Endothelial cell of umbilical vein (primary cell): Measurements from ENCODE around the gene MICA. TPM values are rescaled to one million over a fixed set of nuclear protein-coding genes. Genes with fewer than 3 reads are reported as not detected.
"Not testable (repeated sequence)": the region's sequence is repeated elsewhere in the genome, so short reads cannot be mapped to it uniquely, and the experiment has no call there.

ENCODE experiments used
- BruUV-seq: library from RNA; stranded (reverse); fragments of 400-500 nt; replicated peaks from 2 replicates; lab custom pipeline; 2021; lab: Mats Ljungman, UMichigan
- CTCF ChIA-PET: fragments of 300-600, 350-600 bp; sonication (Branson Sonifier 250); formaldehyde crosslinking; loops from one replicate; lab custom pipeline; 2021; ENCODE audit warnings: antibody characterized with exemption, inconsistent platforms; lab: Charles Lee
- POLR2A ChIA-PET: fragments of 300-600, 350-600 bp; sonication (Branson Sonifier 250); formaldehyde crosslinking; loops from one replicate; lab custom pipeline; 2021; ENCODE audit warnings: antibody characterized with exemption, inconsistent platforms; lab: Charles Lee
- DNase-seq: peaks from one replicate; pipeline ENCODE4 v3.0.0-alpha.2; 2011; ENCODE audit warnings: low read depth, low spot score
- FAIRE-seq: peaks from 2 replicates; lab custom pipeline; 2011; peaks lifted over from hg19 to GRCh38; lab: Jason Lieb, UNC
- H2AFZ ChIP-seq: 2 replicates; pipeline ENCODE4 v1.6.0; 2012; ENCODE audit warnings: low read depth, low read length, control low read depth, inconsistent platforms
- H3K27ac ChIP-seq: 2 replicates; pipeline ENCODE4 v1.5.1; 2011; ENCODE audit warnings: low read depth, mild to moderate bottlenecking, control low read depth, low read length, moderate library complexity; ENCODE audit not compliant: insufficient read depth
- H3K27me3 ChIP-seq, 2 experiments: 2 replicates each; pipeline versions ENCODE4 v1.6.0 to v1.6.1; 2011; ENCODE audit warnings: low read length in 2 of 2, mixed read lengths in 1 of 2; ENCODE audit not compliant: control insufficient read depth in 2 of 2, insufficient read depth in 2 of 2
- H3K36me3 ChIP-seq, 2 experiments: 2 replicates in 1 of 2; 3 replicates in 1 of 2; pipeline ENCODE4 v1.5.1; 2011; ENCODE audit warnings: low read length in 2 of 2, mild to moderate bottlenecking in 1 of 2, moderate library complexity in 1 of 2; ENCODE audit not compliant: control insufficient read depth in 2 of 2, insufficient read depth in 2 of 2; ENCODE audit errors: extremely low read depth in 1 of 2
- H3K4me1 ChIP-seq: 3 replicates; pipeline ENCODE4 v1.5.1; 2011; ENCODE audit warnings: mild to moderate bottlenecking, low read length; ENCODE audit not compliant: control insufficient read depth, insufficient read depth; ENCODE audit errors: extremely low read depth
- H3K4me2 ChIP-seq: 2 replicates; pipeline ENCODE4 v1.6.1; 2011; ENCODE audit warnings: low read length, control low read depth, mixed read lengths; ENCODE audit not compliant: insufficient read depth
- H3K4me3 ChIP-seq, 3 experiments: fragments of 200-600 bp in 1 of 3; sonication (generic), shearing (Covaris generic) in 1 of 3; replicated peaks in 1 of 3; 2 replicates each; pipeline ENCODE4 v1.5.1; 2011 to 2016; ENCODE audit warnings: control low read depth in 3 of 3, low read length in 3 of 3, mild to moderate bottlenecking in 2 of 3, inconsistent platforms in 1 of 3, low read depth in 1 of 3, moderate library complexity in 1 of 3; ENCODE audit not compliant: insufficient read depth in 1 of 3
- H3K79me2 ChIP-seq: 2 replicates; pipeline ENCODE4 v1.6.0; 2012; ENCODE audit warnings: low read length, inconsistent platforms; ENCODE audit not compliant: control insufficient read depth, insufficient read depth
- H3K9ac ChIP-seq: replicated peaks from 2 replicates; pipeline ENCODE3; 2011; ENCODE audit warnings: low read length, control low read depth; ENCODE audit not compliant: insufficient read depth; ENCODE audit errors: extremely low read depth
- H3K9me1 ChIP-seq: replicated peaks from 3 replicates; pipeline ENCODE4 v1.6.0; 2011; ENCODE audit warnings: mild to moderate bottlenecking, low read length; ENCODE audit not compliant: control insufficient read depth, insufficient read depth; ENCODE audit errors: extremely low read depth
- H3K9me3 ChIP-seq: replicated peaks from 2 replicates; pipeline ENCODE4 v1.5.1; 2012; ENCODE audit warnings: low read length, inconsistent platforms; ENCODE audit not compliant: control insufficient read depth, insufficient read depth
- H4K20me1 ChIP-seq: replicated peaks from 2 replicates; pipeline ENCODE3; 2011; ENCODE audit warnings: mild to moderate bottlenecking, low read length; ENCODE audit not compliant: control insufficient read depth, insufficient read depth; ENCODE audit errors: extremely low read depth
- EZH2 ChIP-seq: IDR thresholded peaks from 2 replicates; pipeline ENCODE4 v1.6.1; 2012; ENCODE audit warnings: borderline replicate concordance, low read depth, mild to moderate bottlenecking, moderate library complexity, low read length, inconsistent platforms; ENCODE audit not compliant: severe bottlenecking
- FOS ChIP-seq: IDR thresholded peaks from 2 replicates; pipeline ENCODE4 v1.6.1; 2011; ENCODE audit warnings: mild to moderate bottlenecking, low read length, moderate library complexity, borderline replicate concordance; ENCODE audit not compliant: insufficient read depth
- GATA2 ChIP-seq: IDR thresholded peaks from 2 replicates; pipeline ENCODE4 v1.7.0; 2011; ENCODE audit warnings: low read depth, mild to moderate bottlenecking, moderate library complexity, mixed read lengths, low read length; ENCODE audit not compliant: insufficient read length, insufficient read depth
- JUN ChIP-seq: IDR thresholded peaks from 2 replicates; pipeline ENCODE4 v1.6.1; 2011; ENCODE audit warnings: borderline replicate concordance, low read depth; ENCODE audit not compliant: insufficient read length, insufficient read depth
- MYC ChIP-seq: IDR thresholded peaks from one replicate; pipeline ENCODE4 v1.6.1; 2011; ENCODE audit warnings: mild to moderate bottlenecking, low read depth, low read length
- POLR2A ChIP-seq: IDR thresholded peaks from 2 replicates; pipeline ENCODE4 v1.6.1; 2012; ENCODE audit warnings: low read depth, mild to moderate bottlenecking, control low read depth, low read length
- POLR2AphosphoS5 ChIP-seq: IDR thresholded peaks from 2 replicates; pipeline ENCODE4 v1.6.1; 2012; ENCODE audit warnings: low read depth, mild to moderate bottlenecking, control low read depth, low read length, moderate library complexity; ENCODE audit not compliant: insufficient read depth
- dilution Hi-C: fragments of 300-500 bp; cut with MboI; formaldehyde crosslinking; loops from one replicate; pipeline ENCODE4 v1.15.0; 2019; ENCODE audit warnings: low sequenced_read_pairs; ENCODE audit not compliant: extremely low pct_ligation_motif_present
- intact Hi-C: fragments of 100-400 bp; cut with micrococcal nuclease; formaldehyde crosslinking; loops from one replicate; pipeline ENCODE4 v1.10.0; 2022
- polyA plus RNA-seq, 4 experiments: library from polyadenylated mRNA; depleted of rRNA in 3 of 4; stranded (reverse) in 3 of 4; unstranded in 1 of 4; fragments of >200 nt; gene quantifications; 2 replicates each; pipeline versions ENCODE4 v1.2.1 to v1.2.3, GENCODE V29; 2011 to 2012; ENCODE audit warnings: missing spikeins in 1 of 4
- total RNA-seq: library from RNA; stranded (reverse); gene quantifications from 2 replicates; pipeline ENCODE4 v1.2.3, GENCODE V29; 2021
- TF ChIP-seq, protein P1 (sequence below): IDR thresholded peaks from 2 replicates; pipeline ENCODE4 v1.6.1; 2011; ENCODE audit not compliant: insufficient read depth, insufficient read length
- TF ChIP-seq, protein P2 (sequence below), 2 donors: IDR thresholded peaks; 1 replicate in 1 of 2; 2 replicates in 1 of 2; pipeline ENCODE4 v1.5.1; 2011; ENCODE audit warnings: low read length in 2 of 2, mild to moderate bottlenecking in 2 of 2, moderate library complexity in 2 of 2, control low read depth in 1 of 2, inconsistent platforms in 1 of 2, low read depth in 1 of 2; ENCODE audit not compliant: insufficient read depth in 1 of 2; ENCODE audit errors: extremely low read depth in 1 of 2

The MICA gene
- total and polyA plus RNA-seq, 2 donors (not counting 3 experiments of a cell fraction or from before 2014, with no cell fraction given): 42.5 to 99.3 TPM

DNA sequence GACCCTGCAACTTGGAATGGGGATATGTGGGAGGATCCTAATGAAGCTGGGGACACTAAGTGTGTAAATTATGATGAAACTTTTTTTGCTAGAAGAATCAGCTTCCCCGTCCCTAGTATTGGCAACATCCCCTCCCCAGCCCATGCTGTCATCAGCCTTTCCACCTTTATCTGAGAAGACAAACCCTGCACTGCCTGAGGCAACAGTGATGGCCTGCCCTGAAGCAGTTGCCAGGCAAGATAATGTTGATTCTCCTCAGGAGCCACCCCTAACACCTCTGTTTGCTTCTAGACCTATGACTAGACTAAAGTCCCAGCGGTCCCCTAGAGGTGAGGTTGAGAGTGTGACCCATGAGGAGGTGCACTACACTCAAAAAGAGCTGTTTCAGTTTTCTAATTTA lies 27.1 kb downstream of the MICA start:
- DNase-seq: no peak
- POLR2A ChIA-PET: no interaction called here
- no TSS peak for BruUV-seq
- H2AFZ ChIP-seq: no peak overlapping the region
- H3K4me1 ChIP-seq: no peaks in the 10 kb centered on the region
- no peaks in the 10 kb centered on the region for H3K79me2 ChIP-seq
- H3K4me3 ChIP-seq: no peak overlapping the region
- peaks cover 9 to 11% of the 10 kb centered on the region in 2 experiments for H3K27me3 ChIP-seq
- H3K9me3 ChIP-seq: no peaks in the 10 kb centered on the region
- CTCF ChIA-PET: no interaction called here
- H3K4me2 ChIP-seq: no peak overlapping the region
- dilution Hi-C loops (no loop called here), intact Hi-C loops (no loop called here)
- FAIRE-seq: no peak
- H3K9ac ChIP-seq: no peak overlapping the region
- H4K20me1 ChIP-seq: no peaks in the 10 kb centered on the region
- no peaks in the 10 kb centered on the region for H3K36me3 ChIP-seq
- no peaks in the 10 kb centered on the region for H3K9me1 ChIP-seq
- H3K27ac ChIP-seq: no peak overlapping the region
- TF ChIP-seq POLR2A: no peak
- TF ChIP-seq FOS: no peak
- TF ChIP-seq, protein P1, sequence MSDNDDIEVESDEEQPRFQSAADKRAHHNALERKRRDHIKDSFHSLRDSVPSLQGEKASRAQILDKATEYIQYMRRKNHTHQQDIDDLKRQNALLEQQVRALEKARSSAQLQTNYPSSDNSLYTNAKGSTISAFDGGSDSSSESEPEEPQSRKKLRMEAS: no peak
- no peak for TF ChIP-seq JUN
- no peak for TF ChIP-seq MYC
- TF ChIP-seq EZH2: no peak
- TF ChIP-seq, protein P2, sequence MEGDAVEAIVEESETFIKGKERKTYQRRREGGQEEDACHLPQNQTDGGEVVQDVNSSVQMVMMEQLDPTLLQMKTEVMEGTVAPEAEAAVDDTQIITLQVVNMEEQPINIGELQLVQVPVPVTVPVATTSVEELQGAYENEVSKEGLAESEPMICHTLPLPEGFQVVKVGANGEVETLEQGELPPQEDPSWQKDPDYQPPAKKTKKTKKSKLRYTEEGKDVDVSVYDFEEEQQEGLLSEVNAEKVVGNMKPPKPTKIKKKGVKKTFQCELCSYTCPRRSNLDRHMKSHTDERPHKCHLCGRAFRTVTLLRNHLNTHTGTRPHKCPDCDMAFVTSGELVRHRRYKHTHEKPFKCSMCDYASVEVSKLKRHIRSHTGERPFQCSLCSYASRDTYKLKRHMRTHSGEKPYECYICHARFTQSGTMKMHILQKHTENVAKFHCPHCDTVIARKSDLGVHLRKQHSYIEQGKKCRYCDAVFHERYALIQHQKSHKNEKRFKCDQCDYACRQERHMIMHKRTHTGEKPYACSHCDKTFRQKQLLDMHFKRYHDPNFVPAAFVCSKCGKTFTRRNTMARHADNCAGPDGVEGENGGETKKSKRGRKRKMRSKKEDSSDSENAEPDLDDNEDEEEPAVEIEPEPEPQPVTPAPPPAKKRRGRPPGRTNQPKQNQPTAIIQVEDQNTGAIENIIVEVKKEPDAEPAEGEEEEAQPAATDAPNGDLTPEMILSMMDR (IDR thresholded peaks at IDR 0.05; ENCODE audit: extremely low read depth in 1 of 2, insufficient read depth in 1 of 2, low read depth in 1 of 2, low read length in 2 of 2): no peak
- TF ChIP-seq POLR2AphosphoS5: no peak
- TF ChIP-seq GATA2: no peak

DNA sequence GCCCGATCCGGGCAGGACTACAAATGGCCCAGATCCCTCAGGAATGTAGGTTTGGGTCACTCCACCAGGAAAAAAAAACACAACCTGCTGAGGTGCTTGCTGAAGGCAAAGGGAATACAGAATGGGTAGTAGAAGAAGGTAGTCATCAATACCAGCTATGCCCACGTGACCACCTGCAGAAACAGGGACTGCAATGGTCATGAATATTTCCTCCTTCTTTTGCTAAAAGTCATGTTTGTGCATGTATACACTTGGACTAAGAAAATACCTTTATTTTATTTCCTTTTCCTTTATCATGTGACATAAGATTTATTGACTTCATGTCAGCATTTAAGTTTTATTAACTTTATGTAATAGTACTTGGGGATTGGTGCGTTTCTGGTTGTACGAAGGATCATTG lies 31.7 kb downstream of the MICA start:
- peaks cover 17 to 33% of the 10 kb centered on the region in 2 experiments for H3K27me3 ChIP-seq
- intact Hi-C loops, DNase-seq, H3K4me3 ChIP-seq, H3K36me3 ChIP-seq, H2AFZ ChIP-seq, FAIRE-seq, H3K4me1 ChIP-seq, dilution Hi-C loops, POLR2A ChIA-PET, H3K79me2 ChIP-seq, H4K20me1 ChIP-seq, H3K27ac ChIP-seq, BruUV-seq, H3K9me3 ChIP-seq, H3K4me2 ChIP-seq, H3K9ac ChIP-seq, H3K9me1 ChIP-seq: not testable (repeated sequence)
- CTCF ChIA-PET: interaction anchor here (0.9 kb wide), 1 partner anchor 14 kb away, joined by 3 read pairs; no protein-coding TSS in a partner anchor
